Thyroid gland (tissue), 4 donors: ENCODE data around the gene HSPA8.

Experiments used
- CTCF ChIP-seq, 6 experiments: fragments of 200-600 bp in 3 of 6; fragments of 450-650 bp in 3 of 6; sonication (generic) in 3 of 6; IDR thresholded peaks; one replicate each; pipeline ENCODE4 v1.5.1; 2016 to 2019; ENCODE audit warnings: antibody characterized with exemption in 6 of 6, mild to moderate bottlenecking in 2 of 6, inconsistent platforms in 1 of 6, moderate library complexity in 1 of 6
- POLR2A ChIP-seq, 2 donors: fragments of 450-650 bp; IDR thresholded peaks; one replicate each; pipeline ENCODE4 v1.6.1; 2017; ENCODE audit warnings: antibody characterized with exemption in 2 of 2, mild to moderate bottlenecking in 2 of 2, moderate library complexity in 1 of 2

GRCh38 chr11:123100379-123101085 lies 38.6 kb upstream of the HSPA8 start:
- TF ChIP-seq POLR2A (IDR thresholded peaks at IDR 0.05) (no peak), CTCF (IDR thresholded peaks at IDR 0.05) (no peak)
